HG02763 (cell line): ENCODE measurements around the gene EXOC6B.
A peak's percentile ranks its signal among the peaks of the same experiment; 100 is the strongest.

Experiments
- ATAC-seq: cut with Tn5 transposase; IDR thresholded peaks from one replicate; pipeline ENCODE4 v1.9.1; 2021; ENCODE audit warnings: mild to moderate bottlenecking, moderate library complexity; ENCODE audit not compliant: unreplicated experiment

EXOC6B gene

GRCh38 chr2:72141032-72141645 is 684.7 kb downstream of the EXOC6B start:
- ATAC-seq: no peak

- ATAC-seq: no peak
Measured at GRCh38 chr2:72140621-72140960, 685.2 kb downstream of the EXOC6B start.

- ATAC-seq: no peak
Measured at GRCh38 chr2:72139874-72140620, 685.8 kb downstream of the EXOC6B start.

- no peak for ATAC-seq
Measured at GRCh38 chr2:72139471-72139873, 686.4 kb downstream of the EXOC6B start.

GRCh38 chr2:72138921-72139381 is 686.9 kb downstream of the EXOC6B start:
- ATAC-seq: no peak

- ATAC-seq: no peak
Measured at GRCh38 chr2:72138011-72138881, 687.6 kb downstream of the EXOC6B start.

GRCh38 chr2:72137498-72138010 is 688.3 kb downstream of the EXOC6B start:
- peak; percentile 75 for ATAC-seq

- peak; percentile 5 for ATAC-seq
Measured at GRCh38 chr2:72136933-72137497, 688.8 kb downstream of the EXOC6B start.

- ATAC-seq: no peak
Measured at GRCh38 chr2:72136331-72136730, 689.5 kb downstream of the EXOC6B start.

- no peak for ATAC-seq
Measured at GRCh38 chr2:72135921-72136320, 689.9 kb downstream of the EXOC6B start.

GRCh38 chr2:72134997-72135800 is 690.6 kb downstream of the EXOC6B start:
- ATAC-seq: no peak

GRCh38 chr2:72134408-72134996 is 691.3 kb downstream of the EXOC6B start:
- no peak for ATAC-seq

- ATAC-seq: no peak
Measured at GRCh38 chr2:72133721-72134407, 692.0 kb downstream of the EXOC6B start.

- ATAC-seq: no peak
Measured at GRCh38 chr2:72132981-72133720, 692.7 kb downstream of the EXOC6B start.

GRCh38 chr2:72131916-72132841 is 693.7 kb downstream of the EXOC6B start:
- no peak for ATAC-seq

GRCh38 chr2:72131371-72131891 is 694.4 kb downstream of the EXOC6B start:
- no peak for ATAC-seq

GRCh38 chr2:72130659-72131360 is 695.0 kb downstream of the EXOC6B start:
- ATAC-seq: no peak
